ENCODE results near the gene NUAK2.

- TF ChIP-seq MAX (IDR thresholded peaks at IDR 0.05; ENCODE audit: insufficient read depth, insufficient read length) (no peak), POLR2A (IDR thresholded peaks at IDR 0.05; ENCODE audit: low read depth, low read length) (no peak), FOS (IDR thresholded peaks at IDR 0.05; ENCODE audit: borderline replicate concordance, insufficient read depth, low read length) (no peak), EZH2 (IDR thresholded peaks at IDR 0.05; ENCODE audit: borderline replicate concordance, low read depth, low read length, severe bottlenecking) (peak; percentile 97), POLR2AphosphoS5 (IDR thresholded peaks at IDR 0.05; ENCODE audit: insufficient read depth, low read depth, low read length) (no peak), MYC (IDR thresholded peaks at IDR 0.05; ENCODE audit: low read depth, low read length) (no peak), JUN (IDR thresholded peaks at IDR 0.05; ENCODE audit: borderline replicate concordance, insufficient read depth, insufficient read length, low read depth) (no peak), GATA2 (IDR thresholded peaks at IDR 0.05; ENCODE audit: insufficient read depth, insufficient read length, low read depth, low read length) (no peak)
- TF ChIP-seq, protein P1, sequence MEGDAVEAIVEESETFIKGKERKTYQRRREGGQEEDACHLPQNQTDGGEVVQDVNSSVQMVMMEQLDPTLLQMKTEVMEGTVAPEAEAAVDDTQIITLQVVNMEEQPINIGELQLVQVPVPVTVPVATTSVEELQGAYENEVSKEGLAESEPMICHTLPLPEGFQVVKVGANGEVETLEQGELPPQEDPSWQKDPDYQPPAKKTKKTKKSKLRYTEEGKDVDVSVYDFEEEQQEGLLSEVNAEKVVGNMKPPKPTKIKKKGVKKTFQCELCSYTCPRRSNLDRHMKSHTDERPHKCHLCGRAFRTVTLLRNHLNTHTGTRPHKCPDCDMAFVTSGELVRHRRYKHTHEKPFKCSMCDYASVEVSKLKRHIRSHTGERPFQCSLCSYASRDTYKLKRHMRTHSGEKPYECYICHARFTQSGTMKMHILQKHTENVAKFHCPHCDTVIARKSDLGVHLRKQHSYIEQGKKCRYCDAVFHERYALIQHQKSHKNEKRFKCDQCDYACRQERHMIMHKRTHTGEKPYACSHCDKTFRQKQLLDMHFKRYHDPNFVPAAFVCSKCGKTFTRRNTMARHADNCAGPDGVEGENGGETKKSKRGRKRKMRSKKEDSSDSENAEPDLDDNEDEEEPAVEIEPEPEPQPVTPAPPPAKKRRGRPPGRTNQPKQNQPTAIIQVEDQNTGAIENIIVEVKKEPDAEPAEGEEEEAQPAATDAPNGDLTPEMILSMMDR (IDR thresholded peaks at IDR 0.05; ENCODE audit: extremely low read depth in 1 of 2, insufficient read depth in 1 of 2, low read depth in 1 of 2, low read length in 2 of 2), result no peak
Measured at GRCh38 chr1:205344066-205344928, 22.8 kb upstream of the NUAK2 start.
